Islet precursor cell (in vitro differentiated cells): ENCODE results near the gene THY1.

ENCODE experiments used
- DNase-seq: peaks from one replicate; pipeline ENCODE4 v3.0.0-alpha.2; 2018

The THY1 gene

GRCh38 chr11:119368121-119369034 lies 54.6 kb downstream of the THY1 start:
- no peak for DNase-seq

GRCh38 chr11:119367661-119368120 lies 55.3 kb downstream of the THY1 start:
- no peak for DNase-seq
